ENCODE data around the gene GPS1.

Gene GPS1

DNA sequence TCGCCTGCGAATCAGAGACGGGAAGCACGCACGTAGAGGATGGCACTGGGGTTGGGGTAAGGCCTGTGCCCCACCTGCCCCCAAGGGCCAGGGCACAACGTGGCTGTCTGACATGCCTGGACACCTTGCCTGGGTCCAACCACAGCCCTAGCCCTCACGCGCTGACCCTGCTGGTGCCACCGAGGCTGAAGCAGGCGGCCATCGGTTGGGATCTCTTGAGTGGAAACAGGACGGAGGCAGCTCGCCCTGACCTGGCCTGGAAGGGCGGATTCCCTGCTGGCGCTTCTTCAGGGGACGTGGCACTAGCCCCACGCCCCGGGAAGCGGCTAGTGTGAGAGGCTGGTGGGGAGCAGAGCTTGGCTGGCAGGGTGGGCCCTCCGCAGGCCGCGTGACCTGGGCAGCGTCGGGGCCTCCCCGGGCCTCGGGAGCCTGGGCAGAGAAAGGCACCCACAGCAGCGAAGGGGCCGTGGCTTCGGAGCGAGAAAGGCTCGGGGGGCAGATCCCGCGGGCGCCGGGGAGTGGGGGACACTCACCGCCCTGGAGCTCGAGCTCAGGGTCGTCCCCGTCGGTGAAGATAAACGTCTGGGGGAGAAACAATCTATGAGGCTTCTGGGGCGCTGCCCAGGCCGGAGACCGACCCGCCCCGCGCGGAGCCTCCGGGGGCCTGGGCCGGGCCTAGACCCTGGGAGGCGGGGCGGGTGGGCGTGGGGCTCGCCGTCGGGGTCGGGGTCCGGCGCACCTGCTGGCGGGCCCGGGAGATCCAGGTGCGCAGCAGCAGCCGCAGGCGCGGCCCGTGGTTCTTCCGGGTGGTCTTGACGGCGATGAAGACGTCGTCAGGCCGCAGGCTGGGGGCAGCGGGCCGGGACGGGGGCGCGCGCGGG, 697 bp upstream of the GPS1 start:
- H3K27me3 ChIP-seq (replicated peaks; ENCODE audit: control insufficient read depth, insufficient read depth, low read length): no peaks in the 10 kb centered on the region
- TF ChIP-seq, protein P1, sequence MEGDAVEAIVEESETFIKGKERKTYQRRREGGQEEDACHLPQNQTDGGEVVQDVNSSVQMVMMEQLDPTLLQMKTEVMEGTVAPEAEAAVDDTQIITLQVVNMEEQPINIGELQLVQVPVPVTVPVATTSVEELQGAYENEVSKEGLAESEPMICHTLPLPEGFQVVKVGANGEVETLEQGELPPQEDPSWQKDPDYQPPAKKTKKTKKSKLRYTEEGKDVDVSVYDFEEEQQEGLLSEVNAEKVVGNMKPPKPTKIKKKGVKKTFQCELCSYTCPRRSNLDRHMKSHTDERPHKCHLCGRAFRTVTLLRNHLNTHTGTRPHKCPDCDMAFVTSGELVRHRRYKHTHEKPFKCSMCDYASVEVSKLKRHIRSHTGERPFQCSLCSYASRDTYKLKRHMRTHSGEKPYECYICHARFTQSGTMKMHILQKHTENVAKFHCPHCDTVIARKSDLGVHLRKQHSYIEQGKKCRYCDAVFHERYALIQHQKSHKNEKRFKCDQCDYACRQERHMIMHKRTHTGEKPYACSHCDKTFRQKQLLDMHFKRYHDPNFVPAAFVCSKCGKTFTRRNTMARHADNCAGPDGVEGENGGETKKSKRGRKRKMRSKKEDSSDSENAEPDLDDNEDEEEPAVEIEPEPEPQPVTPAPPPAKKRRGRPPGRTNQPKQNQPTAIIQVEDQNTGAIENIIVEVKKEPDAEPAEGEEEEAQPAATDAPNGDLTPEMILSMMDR (IDR thresholded peaks at IDR 0.05; ENCODE audit: insufficient read depth, low read length, poor library complexity, severe bottlenecking): no peak
- H3K4me3 ChIP-seq (replicated peaks; ENCODE audit: low read depth, low read length): peak overlapping the region; percentile 89
- DNase-seq (ENCODE audit: extremely low read depth, insufficient read length): peak; percentile 13
- peaks cover 16% of the 10 kb centered on the region for H3K36me3 ChIP-seq (ENCODE audit: control insufficient read depth, insufficient read depth, low read length)

DNA sequence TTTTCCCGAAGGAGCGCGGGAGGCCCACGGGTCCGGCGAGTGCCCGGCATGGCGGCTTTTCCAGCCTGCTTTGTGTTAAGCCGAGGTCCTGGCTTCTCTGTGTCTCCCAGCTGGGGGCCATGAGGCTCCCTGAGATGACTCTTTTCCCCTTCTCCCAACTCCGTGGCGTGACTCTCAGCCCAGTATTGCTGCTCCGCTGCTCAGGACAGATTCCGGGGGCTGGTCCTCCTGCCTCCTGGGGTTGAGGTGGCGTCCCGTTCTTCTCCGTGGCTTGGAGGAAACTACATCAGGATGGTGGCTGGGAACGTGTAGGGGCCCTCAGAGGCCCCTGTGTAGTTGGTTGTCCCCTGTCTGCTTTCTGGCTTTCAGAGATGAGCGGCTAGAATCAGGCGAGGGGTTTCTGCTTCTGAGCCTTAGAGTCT, 951 bp downstream of the GPS1 start:
- TF ChIP-seq, protein P1 (IDR thresholded peaks at IDR 0.05; ENCODE audit: insufficient read depth, low read length, poor library complexity, severe bottlenecking): no peak

DNA sequence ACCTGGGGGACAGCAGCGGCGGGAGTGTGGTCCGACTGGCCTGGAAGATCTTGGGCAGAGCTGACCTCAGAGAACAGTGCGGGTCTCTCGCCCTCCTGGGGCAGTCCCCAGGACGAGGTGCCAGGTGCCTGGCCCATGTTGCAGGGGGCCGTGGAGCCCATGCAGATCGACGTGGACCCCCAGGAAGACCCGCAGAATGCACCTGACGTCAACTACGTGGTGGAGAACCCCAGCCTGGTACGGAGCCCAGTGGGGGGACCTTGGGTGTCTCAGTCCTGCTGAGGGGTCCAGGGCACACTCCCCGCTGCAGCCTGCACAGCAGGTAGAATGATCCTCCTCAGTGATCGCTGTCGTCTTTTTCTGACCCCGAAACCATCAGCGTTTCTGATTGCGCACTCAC, 1.4 kb downstream of the GPS1 start:
- Histone ChIP-seq H3K36me3 (ENCODE audit: control insufficient read depth, insufficient read depth, low read length) (peaks cover 26% of the 10 kb centered on the region), H3K4me3 (replicated peaks; ENCODE audit: low read depth, low read length) (peak overlapping the region; percentile 89), H3K27me3 (replicated peaks; ENCODE audit: control insufficient read depth, insufficient read depth, low read length) (no peaks in the 10 kb centered on the region)
- TF ChIP-seq, protein P1 (IDR thresholded peaks at IDR 0.05; ENCODE audit: insufficient read depth, low read length, poor library complexity, severe bottlenecking): no peak
- peak; percentile 13 for DNase-seq (ENCODE audit: extremely low read depth, insufficient read length)

More for the DNA sequence above, 951 bp downstream of the GPS1 start:
- Histone ChIP-seq H3K27me3 (replicated peaks; ENCODE audit: control insufficient read depth, insufficient read depth, low read length) (no peaks in the 10 kb centered on the region), H3K36me3 (ENCODE audit: control insufficient read depth, insufficient read depth, low read length) (peaks cover 26% of the 10 kb centered on the region), H3K4me3 (replicated peaks; ENCODE audit: low read depth, low read length) (peak overlapping the region; percentile 89)
- no peak for DNase-seq (ENCODE audit: extremely low read depth, insufficient read length)

DNA sequence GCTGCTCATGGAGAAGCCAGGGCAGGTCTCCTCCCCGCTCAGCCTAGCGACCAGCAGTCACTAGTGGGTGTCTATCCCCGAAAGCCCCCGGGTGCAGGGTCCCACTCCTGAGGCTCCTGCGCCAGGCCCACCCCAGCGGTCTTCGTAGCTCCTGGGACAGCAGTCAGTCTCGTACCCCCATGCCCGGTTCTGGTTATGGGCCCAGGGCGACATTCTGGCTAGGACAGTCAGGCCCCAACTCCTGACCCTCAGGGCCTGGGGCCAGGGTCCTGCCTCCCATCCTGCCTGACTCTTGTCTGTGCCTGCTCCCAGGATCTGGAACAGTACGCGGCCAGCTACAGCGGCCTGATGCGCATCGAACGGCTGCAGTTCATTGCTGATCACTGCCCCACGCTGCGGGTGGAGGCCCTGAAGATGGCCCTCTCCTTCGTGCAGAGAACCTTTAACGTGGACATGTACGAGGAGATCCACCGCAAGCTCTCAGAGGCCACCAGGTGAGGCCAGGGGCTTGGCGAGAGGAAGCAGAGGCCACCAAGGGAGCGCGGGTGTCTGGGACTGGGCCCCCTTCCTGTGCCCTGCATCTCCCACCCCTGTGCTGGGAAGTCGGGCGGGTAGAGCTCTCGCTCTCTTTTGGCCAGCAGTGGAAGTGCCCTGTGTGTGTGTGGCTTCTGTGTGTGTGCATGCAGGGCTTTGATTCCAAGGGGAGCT, 2.0 kb downstream of the GPS1 start:
- TF ChIP-seq, protein P1 (IDR thresholded peaks at IDR 0.05; ENCODE audit: insufficient read depth, low read length, poor library complexity, severe bottlenecking): no peak
- Histone ChIP-seq H3K36me3 (ENCODE audit: control insufficient read depth, insufficient read depth, low read length) (peaks cover 27% of the 10 kb centered on the region), H3K4me3 (replicated peaks; ENCODE audit: low read depth, low read length) (no peak overlapping the region), H3K27me3 (replicated peaks; ENCODE audit: control insufficient read depth, insufficient read depth, low read length) (no peaks in the 10 kb centered on the region)
- peak; percentile 5 for DNase-seq (ENCODE audit: extremely low read depth, insufficient read length)

DNA sequence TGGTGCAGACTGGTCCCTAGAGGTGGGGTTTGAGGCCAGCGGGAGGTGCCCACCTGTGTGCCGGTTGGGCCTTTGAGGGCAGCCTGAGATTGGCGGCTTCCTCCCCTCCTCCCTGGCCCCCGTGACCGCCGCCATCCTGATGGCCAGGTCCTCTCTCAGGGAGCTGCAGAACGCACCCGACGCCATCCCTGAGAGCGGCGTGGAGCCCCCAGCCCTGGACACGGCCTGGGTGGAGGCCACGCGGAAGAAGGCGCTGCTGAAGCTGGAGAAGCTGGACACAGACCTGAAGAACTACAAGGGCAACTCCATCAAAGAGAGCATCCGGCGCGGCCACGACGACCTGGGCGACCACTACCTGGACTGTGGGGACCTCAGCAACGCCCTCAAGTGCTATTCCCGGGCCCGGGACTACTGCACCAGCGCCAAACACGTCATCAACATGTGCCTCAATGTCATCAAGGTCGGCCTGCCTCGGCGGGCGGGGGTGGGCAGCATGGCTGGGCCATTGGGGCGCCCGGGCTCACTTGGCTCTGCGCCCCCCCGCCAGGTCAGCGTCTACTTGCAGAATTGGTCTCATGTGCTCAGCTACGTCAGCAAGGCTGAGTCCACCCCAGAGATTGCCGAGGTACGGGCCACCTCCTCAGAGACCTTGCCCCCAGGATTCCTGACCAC, 2.8 kb downstream of the GPS1 start:
- H3K36me3 ChIP-seq (ENCODE audit: control insufficient read depth, insufficient read depth, low read length): peaks cover 29% of the 10 kb centered on the region
- H3K4me3 ChIP-seq (replicated peaks; ENCODE audit: low read depth, low read length): no peak overlapping the region
- no peaks in the 10 kb centered on the region for H3K27me3 ChIP-seq (replicated peaks; ENCODE audit: control insufficient read depth, insufficient read depth, low read length)
- DNase-seq (ENCODE audit: extremely low read depth, insufficient read length): peak; percentile 13
- TF ChIP-seq, protein P1 (IDR thresholded peaks at IDR 0.05; ENCODE audit: insufficient read depth, low read length, poor library complexity, severe bottlenecking): no peak
